HUES64 (cell line): Measurements from ENCODE around the gene GSTK1.
A peak's percentile ranks its signal among the peaks of the same experiment; 100 is the strongest.
"Not testable (repeated sequence)": the region's sequence is repeated elsewhere in the genome, so short reads cannot be mapped to it uniquely, and the experiment has no call there.

Experiments used
- H3K27ac ChIP-seq: 2 replicates; pipeline ENCODE4 v1.7.0; 2013; ENCODE audit warnings: low read depth, low read length, inconsistent platforms
- H3K27me3 ChIP-seq: 2 replicates; pipeline ENCODE4 v1.6.1; 2013; ENCODE audit warnings: mild to moderate bottlenecking, low read length; ENCODE audit not compliant: insufficient read depth
- H3K36me3 ChIP-seq: 2 replicates; pipeline ENCODE4 v1.6.1; 2013; ENCODE audit warnings: mild to moderate bottlenecking, low read length; ENCODE audit not compliant: insufficient read depth
- H3K4me1 ChIP-seq: 2 replicates; pipeline ENCODE4 v1.6.1; 2013; ENCODE audit warnings: mild to moderate bottlenecking, low read length, moderate library complexity; ENCODE audit not compliant: insufficient read depth
- H3K4me3 ChIP-seq: 2 replicates; pipeline ENCODE4 v1.5.1; 2013; ENCODE audit warnings: mild to moderate bottlenecking, low read length, moderate library complexity
- H3K9ac ChIP-seq: 2 replicates; pipeline ENCODE4 v1.6.1; 2013; ENCODE audit warnings: mild to moderate bottlenecking, low read depth, low read length
- H3K9me3 ChIP-seq: 2 replicates; pipeline ENCODE4 v1.6.1; 2013; ENCODE audit warnings: low read depth, low read length; ENCODE audit not compliant: insufficient read depth
- WGBS: fragments of 150-250, 120-280 bp; methylation state at CpG from one replicate; pipeline ENCODE4 v1.1.7; 2013; ENCODE audit warnings: missing lambda C conversion rate; 5-methylcytosine and 5-hydroxymethylcytosine counted together

Gene GSTK1

DNA sequence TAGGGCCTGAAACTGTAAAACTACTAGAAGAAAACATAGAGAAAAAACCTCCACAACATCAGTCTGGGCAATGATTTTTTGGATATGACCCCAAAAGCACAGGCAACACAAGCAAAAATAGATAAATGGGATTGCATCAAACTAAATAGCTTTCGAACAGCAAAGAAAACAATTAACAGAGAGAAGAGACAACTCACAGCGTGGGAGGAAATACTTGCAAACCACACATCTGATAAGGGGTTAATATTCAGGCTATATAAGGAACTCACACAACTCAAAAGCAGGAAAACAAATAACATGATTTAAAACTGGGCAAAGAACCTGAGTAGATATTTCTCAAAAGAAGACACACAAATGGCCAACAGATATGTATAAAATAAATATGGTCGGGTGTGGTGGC, 7.7 kb upstream of the GSTK1 start:
- H3K9me3 ChIP-seq, result no peaks in the 10 kb centered on the region; the same call in 1 of the 2 replicates

DNA sequence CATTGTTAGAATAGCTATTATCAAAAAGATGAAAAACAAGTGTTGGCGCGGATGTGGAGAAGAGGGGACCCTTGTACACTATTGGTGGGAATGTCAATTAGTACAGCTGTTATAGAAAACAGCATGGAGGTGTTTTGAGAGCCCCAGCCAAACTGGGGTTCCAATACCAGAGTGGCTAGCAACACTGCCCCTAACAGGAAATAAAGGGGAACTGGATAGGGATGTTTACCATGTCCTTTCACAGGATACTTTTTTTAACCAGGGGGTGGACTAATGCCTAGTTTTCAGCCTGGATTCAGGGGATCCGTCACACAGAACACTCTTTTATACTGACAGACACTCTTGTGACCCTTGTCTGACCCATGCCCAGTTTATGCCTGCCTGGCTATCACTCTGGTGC, 6.9 kb upstream of the GSTK1 start:
- Histone ChIP-seq H3K27me3 (no peaks in the 10 kb centered on the region), H3K9me3 (no peaks in the 10 kb centered on the region; the same call in 1 of the 2 replicates), H3K4me1 (no peaks in the 10 kb centered on the region), H3K4me3 (no peak overlapping the region), H3K36me3 (no peaks in the 10 kb centered on the region), H3K27ac (no peak overlapping the region), H3K9ac (no peak overlapping the region)
- WGBS, result 90% methylated on average over 3 of the region's 3 CpGs

More for the DNA sequence above, 7.7 kb upstream of the GSTK1 start:
- no peak overlapping the region for H3K4me3 ChIP-seq
- H3K4me1 ChIP-seq, result no peaks in the 10 kb centered on the region
- H3K9ac ChIP-seq, result no peak overlapping the region
- 86% methylated on average over 1 of the region's 3 CpGs for WGBS
- no peak overlapping the region for H3K27ac ChIP-seq
- H3K27me3 ChIP-seq, result no peaks in the 10 kb centered on the region
- no peaks in the 10 kb centered on the region for H3K36me3 ChIP-seq

DNA sequence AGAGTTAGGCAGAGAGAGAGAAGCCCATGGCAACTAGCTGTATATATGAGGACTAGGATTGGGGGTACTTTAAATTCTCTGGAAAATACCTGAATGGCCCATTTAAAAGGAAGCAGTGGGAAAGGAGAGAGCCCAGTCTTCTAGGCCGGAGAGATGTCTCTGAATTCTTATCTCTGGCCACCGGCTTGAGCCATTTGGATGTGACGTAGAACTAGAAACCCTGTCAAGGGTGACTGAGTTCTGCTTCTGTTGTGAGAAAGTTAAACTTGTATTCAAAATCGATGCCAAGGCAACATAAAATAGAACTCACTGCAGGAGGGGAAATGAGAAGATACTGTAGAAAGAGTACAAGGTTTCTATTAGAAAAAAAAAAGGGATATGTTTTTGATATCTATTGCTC, 6.3 kb upstream of the GSTK1 start:
- H3K4me1 ChIP-seq, result no peaks in the 10 kb centered on the region
- no peaks in the 10 kb centered on the region for H3K27me3 ChIP-seq
- H3K36me3 ChIP-seq, result no peaks in the 10 kb centered on the region
- H3K4me3 ChIP-seq, result no peak overlapping the region
- no peaks in the 10 kb centered on the region; the same call in 1 of the 2 replicates for H3K9me3 ChIP-seq
- H3K9ac ChIP-seq, result no peak overlapping the region
- H3K27ac ChIP-seq, result no peak overlapping the region
- WGBS, result 93% methylated on average over 4 of the region's 4 CpGs

DNA sequence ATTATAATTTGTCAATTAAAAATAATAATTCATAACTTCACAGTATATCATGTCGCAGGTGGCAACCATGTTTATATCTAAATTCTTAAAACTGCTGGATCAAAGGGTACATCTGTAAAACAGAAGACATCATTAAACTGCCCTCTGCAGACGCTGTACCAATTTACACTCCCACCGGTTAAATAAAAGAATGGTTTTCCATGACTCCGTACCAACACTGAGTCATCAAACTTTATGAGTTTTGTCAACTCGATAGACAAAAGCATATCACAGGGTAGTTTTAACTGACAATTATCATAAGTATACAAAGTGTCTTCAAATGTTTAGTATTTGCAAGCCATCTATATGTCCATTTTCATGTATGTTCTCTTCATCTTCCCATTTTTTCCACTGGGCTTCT, 5.7 kb upstream of the GSTK1 start:
- WGBS, result 96% methylated on average over 5 of the region's 5 CpGs
- no peaks in the 10 kb centered on the region for H3K4me1 ChIP-seq
- H3K9me3 ChIP-seq, result no peaks in the 10 kb centered on the region; the same call in 1 of the 2 replicates
- H3K27me3 ChIP-seq, result no peaks in the 10 kb centered on the region
- H3K27ac ChIP-seq, result no peak overlapping the region
- no peak overlapping the region for H3K4me3 ChIP-seq
- H3K9ac ChIP-seq, result no peak overlapping the region
- H3K36me3 ChIP-seq, result no peaks in the 10 kb centered on the region

DNA sequence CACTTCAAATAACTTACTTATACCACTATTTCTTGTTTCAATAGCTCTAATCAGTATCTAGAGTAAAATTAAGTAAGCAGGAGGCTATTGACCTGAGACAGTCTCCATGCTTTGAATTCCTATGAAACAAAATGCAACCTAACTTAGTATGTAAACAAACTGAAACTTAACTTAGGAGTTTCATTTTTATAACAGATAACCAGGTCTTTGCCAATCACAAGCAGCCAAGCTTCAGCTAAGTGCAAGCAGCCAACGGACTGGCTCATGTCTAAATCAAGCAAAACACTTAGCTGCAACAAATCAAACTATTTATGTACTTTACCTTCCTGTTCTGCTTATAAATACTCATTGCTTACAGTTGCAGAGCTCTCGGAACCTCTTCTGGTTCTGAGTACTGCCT, 4.4 kb upstream of the GSTK1 start:
- Histone ChIP-seq H3K27ac (no peak overlapping the region), H3K27me3 (no peaks in the 10 kb centered on the region), H3K9me3 (no peaks in the 10 kb centered on the region; the same call in 1 of the 2 replicates), H3K4me3 (no peak overlapping the region), H3K9ac (no peak overlapping the region), H3K36me3 (no peaks in the 10 kb centered on the region), H3K4me1 (no peaks in the 10 kb centered on the region)
- WGBS, result 88% methylated on average over 2 of the region's 2 CpGs

DNA sequence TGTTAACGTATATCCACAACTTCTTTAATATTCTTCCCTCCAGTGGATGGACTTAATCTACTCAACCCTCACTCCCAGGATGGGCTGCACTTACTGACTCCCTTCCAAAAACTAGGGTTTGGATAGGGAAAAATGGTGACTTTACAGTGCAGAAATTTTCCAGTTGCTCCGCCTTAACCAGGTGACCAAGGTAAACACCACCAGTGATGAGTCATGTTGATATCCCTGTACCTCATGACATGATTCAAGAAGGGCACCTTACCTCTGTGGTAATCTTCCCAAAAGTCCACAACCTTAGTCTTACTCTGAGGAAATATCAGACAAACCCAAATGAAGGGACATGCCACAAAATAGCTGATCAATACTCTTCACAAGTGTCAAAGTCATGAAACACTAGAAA, 3.5 kb upstream of the GSTK1 start:
- no peak overlapping the region for H3K4me3 ChIP-seq
- 93% methylated on average over 2 of the region's 2 CpGs for WGBS
- H3K9me3 ChIP-seq, result no peaks in the 10 kb centered on the region
- no peak overlapping the region for H3K27ac ChIP-seq
- H3K4me1 ChIP-seq, result no peaks in the 10 kb centered on the region
- peaks cover 5% of the 10 kb centered on the region; the same call in 1 of the 2 replicates for H3K27me3 ChIP-seq
- no peak overlapping the region for H3K9ac ChIP-seq
- H3K36me3 ChIP-seq, result no peaks in the 10 kb centered on the region

DNA sequence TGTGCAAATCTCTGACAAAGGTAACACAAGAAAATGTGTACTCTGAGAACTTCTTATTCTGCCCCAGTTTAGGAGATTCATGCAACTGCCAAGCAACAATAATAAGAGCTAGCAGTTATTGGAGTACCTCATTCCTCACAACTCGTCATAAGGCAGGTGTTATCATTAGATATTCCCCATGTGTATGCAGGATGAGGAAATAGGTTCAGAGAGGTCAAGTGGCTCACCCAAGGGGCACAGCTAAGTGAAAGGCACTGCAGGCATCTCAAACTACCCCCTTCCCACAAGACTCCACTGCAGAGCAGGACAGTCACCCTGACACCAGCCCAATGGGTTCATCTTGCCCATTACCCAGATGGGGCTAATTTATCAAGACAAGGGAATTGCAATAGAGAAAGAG, 1.3 kb upstream of the GSTK1 start:
- H3K4me1 ChIP-seq, result no peaks in the 10 kb centered on the region
- H3K9ac ChIP-seq, result no peak overlapping the region
- H3K27me3 ChIP-seq, result peaks cover 5% of the 10 kb centered on the region; the same call in 1 of the 2 replicates
- no peaks in the 10 kb centered on the region for H3K9me3 ChIP-seq
- 0 out of 2 replicates have a peak, but pooled peaks cover under 1% of the 10 kb centered on the region for H3K36me3 ChIP-seq
- H3K4me3 ChIP-seq, result no peak overlapping the region
- WGBS, result no CpG with 5 or more reads among the region's 1 CpG
- no peak overlapping the region for H3K27ac ChIP-seq

DNA sequence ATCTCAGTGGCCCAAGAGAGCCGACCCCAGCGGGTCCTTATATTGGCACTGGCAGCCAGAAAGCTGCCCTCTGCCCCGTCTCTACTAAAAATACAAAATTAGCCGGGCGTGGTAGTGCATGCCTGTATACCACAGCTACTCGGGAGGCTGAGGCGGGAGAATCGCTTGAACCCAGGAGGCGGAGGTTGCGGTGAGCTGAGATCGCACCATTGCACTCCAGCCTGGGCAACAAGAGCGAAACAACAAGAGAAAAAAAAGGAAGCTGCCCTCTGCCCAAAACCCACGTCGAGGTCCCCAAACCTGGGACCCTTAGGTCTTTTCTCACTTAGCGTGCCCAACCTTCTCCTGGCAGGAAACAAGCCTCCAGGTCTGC, 941 bp downstream of the GSTK1 start:
- H3K27ac ChIP-seq, H3K27me3 ChIP-seq, H3K9me3 ChIP-seq, H3K4me1 ChIP-seq: not testable (repeated sequence)
- 86% methylated on average over 15 of the region's 15 CpGs for WGBS
- Histone ChIP-seq H3K4me3 (peak overlapping the region; percentile 81), H3K36me3 (peaks cover 19% of the 10 kb centered on the region), H3K9ac (peak overlapping the region; percentile 81; the same call in 1 of the 2 replicates)

DNA sequence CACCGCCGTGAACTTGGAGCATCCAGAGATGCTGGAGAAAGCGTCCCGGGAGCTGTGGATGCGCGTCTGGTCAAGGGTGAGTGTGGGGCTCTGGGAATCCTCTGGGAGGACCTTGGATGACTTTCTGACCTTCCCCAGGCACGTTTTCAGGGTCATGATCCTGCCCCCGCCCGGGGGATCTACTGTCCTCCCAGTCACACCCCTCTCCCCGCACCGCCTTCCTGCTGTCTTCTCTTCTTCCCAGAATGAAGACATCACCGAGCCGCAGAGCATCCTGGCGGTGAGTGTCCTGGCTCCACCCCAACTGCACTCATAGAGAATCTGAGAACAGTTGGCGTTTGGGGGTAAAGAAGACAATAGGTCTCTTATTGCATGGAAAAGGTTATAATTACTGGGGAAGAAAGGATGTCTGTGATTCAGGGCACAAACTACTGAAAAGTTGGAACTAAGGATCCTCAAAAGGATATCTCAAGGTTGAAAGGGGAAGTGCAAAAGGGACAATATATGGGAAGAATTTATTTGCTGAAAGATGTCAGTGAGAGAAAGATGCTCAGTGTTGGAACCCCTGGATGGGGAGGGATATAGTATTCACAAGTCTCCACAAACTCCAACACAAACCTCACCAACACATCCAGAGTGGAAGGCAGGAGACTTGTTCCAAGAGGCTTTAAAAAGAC, 1.9 kb downstream of the GSTK1 start:
- H3K27ac ChIP-seq, result no peak overlapping the region
- WGBS, result 93% methylated on average over 15 of the region's 15 CpGs

DNA sequence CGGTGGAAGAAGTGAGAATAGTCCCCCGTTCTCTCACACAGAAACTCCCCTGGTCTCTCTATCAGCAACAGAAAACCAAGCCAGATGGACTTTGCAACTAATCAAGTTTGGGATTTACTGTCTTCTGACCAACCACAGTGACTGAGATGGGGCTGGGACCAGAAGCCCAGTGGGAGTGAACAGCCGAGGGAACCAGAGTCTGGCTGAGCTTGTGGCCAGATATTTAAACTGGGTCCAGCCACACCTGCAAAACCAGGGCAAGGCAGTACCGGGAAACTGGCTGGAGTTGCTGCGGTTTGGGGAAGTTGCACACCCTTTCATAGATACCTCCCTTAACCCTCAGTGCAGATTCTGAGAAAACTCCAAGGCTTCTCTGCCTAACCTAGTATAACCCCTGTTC, 6.0 kb downstream of the GSTK1 start:
- 95% methylated on average over 5 of the region's 5 CpGs for WGBS
- Histone ChIP-seq H3K4me1 (no peaks in the 10 kb centered on the region), H3K4me3 (no peak overlapping the region), H3K36me3 (peaks cover 24% of the 10 kb centered on the region), H3K27me3 (peaks cover 2% of the 10 kb centered on the region; the same call in 1 of the 2 replicates), H3K9me3 (no peaks in the 10 kb centered on the region), H3K9ac (no peak overlapping the region), H3K27ac (no peak overlapping the region)

More for the DNA sequence above, 1.9 kb downstream of the GSTK1 start:
- H3K9me3 ChIP-seq, result no peaks in the 10 kb centered on the region
- H3K9ac ChIP-seq, result no peak overlapping the region
- peaks cover 5% of the 10 kb centered on the region; the same call in 1 of the 2 replicates for H3K27me3 ChIP-seq
- H3K36me3 ChIP-seq, result peaks cover 24% of the 10 kb centered on the region
- H3K4me3 ChIP-seq, result no peak overlapping the region
- no peaks in the 10 kb centered on the region for H3K4me1 ChIP-seq

DNA sequence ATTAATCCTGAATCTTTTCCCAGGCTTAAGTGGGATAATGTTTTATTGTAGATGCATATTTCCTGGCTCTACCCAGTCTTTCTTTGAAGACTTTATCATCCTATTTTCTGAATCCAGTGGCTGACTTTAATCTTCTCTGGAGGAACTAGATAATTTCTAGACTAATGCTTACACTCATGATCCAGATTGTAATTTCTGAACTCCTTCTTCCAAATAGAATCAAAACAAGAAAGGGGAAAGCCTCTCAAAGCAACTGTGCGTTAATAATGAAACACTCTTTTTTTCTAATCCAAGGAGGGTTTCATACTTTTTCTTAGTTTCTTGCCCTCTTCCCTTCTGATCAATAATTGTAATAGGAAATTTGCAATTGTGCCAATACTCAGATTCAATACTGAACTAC, 8.0 kb downstream of the GSTK1 start:
- no peaks in the 10 kb centered on the region for H3K9me3 ChIP-seq
- WGBS, result 90% methylated on average over 1 of the region's 1 CpG

DNA sequence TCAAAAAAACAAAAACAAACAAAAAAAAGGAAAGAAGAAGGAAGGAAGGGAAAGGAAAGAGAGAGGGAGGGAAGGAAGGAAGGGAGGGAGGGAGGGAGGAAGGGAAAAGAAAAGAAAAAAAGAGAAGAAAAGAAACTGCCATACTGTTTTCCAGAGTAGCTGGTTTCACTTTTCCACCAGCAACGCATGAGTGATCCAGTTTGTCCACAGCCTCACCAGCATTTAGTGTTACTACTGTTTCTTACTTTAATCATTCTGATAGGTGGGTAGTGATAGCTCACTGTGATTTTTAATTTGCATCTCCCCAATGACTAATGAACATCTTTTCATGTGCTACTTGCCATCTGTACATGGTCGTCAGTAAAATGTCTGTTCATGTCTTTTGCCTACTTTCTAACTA, 9.6 kb downstream of the GSTK1 start:
- Histone ChIP-seq H3K36me3 (peaks cover 14% of the 10 kb centered on the region), H3K27ac (no peak overlapping the region), H3K9ac (no peak overlapping the region), H3K27me3 (no peaks in the 10 kb centered on the region), H3K4me3 (no peak overlapping the region), H3K9me3 (no peaks in the 10 kb centered on the region), H3K4me1 (no peaks in the 10 kb centered on the region)
- WGBS, result 89% methylated on average over 2 of the region's 2 CpGs

More for the DNA sequence above, 8.0 kb downstream of the GSTK1 start:
- Histone ChIP-seq H3K4me1 (no peaks in the 10 kb centered on the region), H3K4me3 (no peak overlapping the region), H3K27me3 (no peaks in the 10 kb centered on the region), H3K36me3 (peaks cover 24% of the 10 kb centered on the region), H3K9ac (no peak overlapping the region), H3K27ac (no peak overlapping the region)
